ENCODE data around the gene ORM1.

Gene ORM1

DNA sequence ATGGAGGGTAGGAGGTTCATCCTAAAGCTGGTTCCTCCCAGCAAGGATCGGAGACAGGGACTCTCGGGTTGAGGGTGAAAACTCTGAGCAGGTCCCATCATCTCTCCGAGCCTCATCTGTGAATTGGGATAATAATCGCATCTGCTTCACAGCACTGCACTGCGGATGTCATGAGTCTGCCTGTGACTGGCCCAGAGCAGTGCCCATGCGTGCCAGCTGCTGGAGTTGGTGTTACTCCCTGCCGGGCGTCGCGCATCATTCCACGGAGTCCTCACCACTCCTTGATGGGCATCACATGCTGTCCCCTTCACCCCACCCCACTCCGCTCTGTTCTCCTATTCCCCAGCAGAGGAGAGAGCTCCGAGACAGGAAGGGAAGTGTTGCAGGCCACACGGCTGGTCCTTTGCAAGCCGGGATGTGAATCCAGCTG, 35.1 kb upstream of the ORM1 start:
- no peak for DNase-seq

DNA sequence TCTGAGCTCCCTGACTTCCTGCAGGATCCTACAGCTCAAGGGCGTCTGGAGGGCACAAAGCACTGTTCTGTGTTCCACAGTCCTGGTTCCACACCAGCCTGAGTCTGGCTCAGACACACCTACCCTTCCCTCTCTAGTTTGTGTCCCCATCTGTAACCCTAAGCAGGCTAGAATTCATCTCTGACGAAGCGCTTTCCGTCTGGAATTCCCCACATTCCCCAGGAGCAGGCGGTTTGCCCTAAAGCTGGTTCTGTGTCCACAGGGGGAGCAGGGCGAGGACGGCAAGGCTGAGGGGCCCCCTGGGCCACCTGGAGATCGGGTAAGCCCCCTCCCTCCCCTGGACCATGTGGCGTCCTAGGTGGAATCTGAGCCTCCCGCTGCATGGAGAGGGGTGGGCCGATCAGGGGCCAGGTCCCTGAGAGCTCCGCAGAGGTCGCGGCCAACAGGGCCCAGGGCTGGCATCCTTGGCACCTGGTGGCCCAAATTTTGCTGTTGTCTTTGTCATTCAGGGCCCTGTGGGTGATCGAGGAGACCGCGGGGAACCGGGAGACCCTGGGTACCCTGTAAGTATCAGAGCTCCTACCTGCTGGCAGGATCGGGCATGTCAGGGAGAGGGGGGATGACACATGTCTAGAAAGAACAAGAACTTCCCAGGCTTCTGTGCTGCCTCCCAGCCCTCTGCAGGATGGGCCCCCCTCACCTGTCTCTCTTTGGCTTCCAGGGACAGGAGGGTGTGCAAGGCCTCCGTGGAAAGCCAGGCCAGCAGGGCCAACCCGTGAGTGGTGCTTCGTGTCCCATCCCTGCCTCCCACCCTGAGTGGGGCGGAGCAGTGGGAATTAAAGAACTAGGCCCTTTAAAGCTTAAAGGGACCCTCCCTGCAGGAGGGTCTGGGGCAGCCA, 34.5 kb upstream of the ORM1 start:
- no peak for DNase-seq

DNA sequence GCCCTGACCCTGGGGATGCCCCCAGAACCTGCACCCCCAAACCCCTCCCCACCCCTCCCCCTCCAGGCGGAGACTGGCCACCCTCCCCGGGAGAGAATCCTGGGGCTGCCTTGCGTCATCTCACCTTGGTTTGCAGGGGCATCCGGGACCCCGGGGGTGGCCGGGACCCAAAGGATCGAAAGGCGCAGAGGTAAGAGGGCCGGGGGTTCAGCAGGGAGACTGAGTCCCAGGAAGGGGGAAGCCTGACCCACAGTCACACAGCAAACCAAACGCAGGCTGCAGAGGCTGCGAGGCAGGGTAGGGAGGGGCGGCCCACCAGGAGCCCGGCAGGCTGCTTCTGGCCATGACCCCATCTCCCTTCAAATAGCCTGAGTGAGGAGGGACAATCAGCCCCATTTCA, 33.8 kb upstream of the ORM1 start:
- DNase-seq, result no peak

DNA sequence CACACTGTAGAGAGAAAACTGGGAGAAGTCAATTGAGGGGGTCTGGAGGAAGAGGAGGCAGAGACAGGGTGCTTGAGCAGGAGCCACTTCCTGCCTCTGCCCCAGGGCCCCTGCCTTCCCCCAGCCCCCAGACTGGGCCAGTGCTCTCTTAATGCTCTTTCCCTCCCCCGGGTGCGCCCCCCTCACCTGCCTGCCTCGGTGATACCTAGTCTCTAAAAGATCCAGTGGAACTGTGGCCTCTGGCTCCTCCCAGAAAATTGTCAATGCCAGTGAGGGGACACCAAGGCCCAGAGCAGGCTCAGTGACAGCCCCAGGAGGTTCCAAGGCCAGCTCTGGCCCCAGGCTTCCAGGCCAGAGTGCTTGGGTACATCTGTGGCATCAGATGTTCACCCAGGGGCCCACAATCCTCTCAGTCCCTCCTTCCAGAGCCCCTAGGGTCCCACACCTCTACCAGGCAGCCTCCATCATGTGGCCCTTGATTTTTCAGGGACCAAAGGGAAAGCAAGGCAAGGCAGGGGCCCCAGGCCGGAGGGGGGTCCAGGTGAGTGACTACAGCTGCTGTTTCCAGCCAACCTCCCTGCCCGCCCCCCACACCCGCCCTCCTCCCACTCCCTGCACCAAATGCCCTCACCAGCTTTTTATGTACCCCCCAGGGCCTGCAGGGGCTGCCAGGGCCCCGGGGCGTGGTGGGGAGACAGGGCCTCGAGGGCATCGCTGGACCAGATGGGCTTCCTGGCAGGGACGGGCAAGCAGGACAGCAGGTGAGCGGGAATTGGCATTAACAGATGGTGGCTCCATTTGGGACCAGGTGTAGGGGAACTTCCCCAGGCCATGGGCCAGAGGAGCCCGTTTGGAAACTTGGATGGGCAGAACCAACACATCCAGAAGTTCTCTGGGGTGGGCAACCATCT, 33.1 kb upstream of the ORM1 start:
- DNase-seq, result no peak

DNA sequence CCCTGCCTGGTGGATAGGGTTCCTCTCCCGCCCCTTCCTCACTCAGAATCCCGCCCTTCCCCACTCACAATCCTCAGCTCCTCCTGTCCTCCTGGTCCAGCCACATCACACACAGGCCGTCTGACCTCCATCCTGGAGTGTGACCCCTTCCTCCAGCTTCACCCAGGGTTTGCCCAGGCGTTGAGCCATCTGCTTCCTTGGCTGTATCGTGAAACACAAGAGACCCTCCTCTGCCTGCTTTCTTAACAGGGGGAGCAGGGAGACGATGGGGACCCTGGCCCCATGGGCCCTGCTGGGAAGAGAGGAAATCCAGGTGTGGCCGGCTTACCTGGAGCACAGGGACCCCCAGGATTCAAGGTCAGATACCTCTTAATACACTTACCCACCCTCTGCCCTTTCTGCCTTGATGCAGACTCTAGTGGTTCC, 32.3 kb upstream of the ORM1 start:
- no peak for DNase-seq

DNA sequence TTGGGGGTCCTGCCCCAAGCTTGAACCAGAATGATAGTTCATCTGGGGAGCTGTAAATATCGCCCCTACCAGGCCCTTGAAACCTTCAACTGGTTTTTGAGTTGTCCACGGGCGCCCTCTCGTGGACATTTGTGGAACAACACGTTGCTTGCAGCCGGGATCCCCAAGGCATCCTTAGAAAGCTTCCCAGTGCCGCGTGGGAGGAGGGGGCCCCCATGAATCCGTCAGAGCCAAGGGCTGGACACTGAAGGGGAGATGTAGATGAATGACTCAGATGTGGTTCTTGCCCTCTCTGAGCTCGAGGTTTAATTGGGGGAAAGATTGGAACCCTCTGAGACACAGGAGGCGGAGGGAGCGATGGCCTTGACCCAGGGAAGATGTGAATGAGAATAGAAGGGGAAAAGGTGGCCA, 31.8 kb upstream of the ORM1 start:
- DNase-seq, result peak; percentile 45 to 61

DNA sequence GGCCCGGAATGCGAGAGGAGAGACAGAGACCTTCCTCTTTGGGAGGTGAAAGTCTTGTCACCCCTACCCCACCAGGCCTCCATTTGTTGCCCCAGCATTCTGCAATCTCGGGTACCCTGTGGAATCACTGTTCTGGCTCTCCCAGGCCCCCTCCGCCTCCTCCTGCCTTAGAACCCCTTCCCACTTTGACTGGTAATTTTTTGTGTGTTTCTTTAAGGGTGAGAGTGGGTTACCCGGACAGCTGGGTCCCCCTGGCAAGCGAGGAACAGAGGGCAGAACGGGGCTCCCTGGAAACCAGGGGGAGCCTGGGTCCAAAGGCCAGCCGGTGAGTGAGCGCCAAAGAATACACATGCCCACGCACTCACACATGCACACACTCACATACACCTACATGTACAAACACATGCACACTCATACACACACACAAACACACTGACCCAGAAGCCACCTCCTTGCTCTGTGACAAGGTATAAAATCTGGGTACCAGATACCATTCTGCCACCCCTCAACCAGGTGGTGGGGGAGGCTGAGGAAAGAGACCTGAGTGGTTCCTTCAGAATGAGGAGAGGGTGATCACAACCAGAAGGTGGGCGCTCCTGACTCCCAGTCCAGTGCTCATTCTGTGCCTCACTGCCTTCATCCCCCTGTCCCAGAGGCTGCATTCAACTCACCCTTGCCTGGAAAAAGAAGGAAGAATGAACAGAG, 30.9 kb upstream of the ORM1 start:
- DNase-seq, result no peak

DNA sequence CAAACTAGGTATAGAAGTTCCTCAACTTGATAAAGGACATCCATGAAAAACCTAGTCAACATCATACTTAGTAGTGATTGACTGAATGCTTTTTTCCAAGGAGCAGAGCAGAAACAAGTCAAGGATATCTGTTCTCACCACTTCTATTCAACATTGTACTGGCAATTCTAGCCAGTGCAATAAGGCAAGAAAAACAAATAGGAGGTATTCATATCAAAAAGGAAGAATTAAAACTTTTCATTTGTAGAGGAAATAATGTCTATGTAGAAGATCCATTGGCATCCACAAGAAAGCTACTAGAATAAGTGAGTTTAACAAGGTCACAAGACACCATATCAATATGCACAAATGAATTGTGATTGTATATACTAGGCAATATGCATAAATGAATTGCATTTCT, 28.2 kb upstream of the ORM1 start:
- DNase-seq, result no peak

DNA sequence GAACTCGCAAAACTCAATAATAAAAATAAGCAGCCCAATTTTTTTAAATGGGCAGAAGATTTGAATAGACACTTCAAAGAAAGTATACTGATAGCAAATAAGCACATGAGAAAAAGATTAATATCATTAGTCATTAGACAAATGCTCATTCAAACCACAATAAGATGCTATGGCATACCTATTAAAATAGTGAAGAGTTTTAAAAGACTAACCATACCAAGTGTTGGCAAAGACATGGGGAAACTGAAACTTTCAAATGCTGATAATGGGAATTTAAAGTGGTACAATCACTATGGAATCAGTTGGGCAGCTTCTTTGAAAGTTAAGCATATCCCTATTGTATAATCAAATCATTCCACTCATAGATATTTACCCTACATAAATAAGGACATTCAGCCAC, 26.6 kb upstream of the ORM1 start:
- DNase-seq, result no peak

DNA sequence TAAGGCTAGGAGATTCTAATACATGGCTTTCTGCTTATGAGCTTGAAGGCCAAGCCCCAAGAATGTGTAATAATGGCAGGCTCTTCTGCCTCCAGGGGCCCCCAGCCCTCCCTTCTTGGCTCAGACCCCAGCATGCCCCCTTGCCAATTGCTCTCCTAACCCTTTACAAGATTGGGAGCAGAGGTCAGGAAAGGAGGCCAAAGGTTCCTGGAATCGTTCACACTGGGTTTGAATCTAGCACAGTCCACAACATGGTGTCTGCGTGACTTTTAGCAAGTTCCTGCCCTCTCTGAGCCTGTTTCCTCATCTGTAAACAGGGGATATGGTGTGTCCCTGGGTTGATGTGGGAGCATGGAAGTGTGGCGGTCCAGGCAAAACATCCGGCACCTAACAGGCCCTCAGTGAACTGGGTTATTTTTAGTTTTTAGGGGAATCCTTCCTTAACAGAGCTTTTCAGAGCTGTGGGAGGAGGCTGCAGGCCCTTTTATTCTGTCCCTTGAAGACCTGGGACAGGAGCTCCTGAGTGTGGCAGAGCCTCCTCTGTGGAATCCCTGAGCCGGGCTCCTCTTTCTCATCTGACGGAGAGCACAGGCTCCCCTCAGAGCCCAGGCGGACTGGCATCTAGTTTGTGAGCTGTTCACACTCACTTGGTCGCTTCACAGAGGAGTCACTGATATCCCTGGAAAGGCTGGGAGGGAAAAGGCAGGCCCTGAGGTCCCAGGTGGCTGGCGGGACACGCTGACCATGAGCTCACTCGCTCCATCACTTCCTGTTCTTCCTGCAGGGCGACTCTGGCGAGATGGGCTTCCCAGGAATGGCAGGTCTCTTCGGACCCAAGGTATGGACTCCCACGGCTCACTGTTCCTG, 23.4 kb upstream of the ORM1 start:
- no peak for DNase-seq

DNA sequence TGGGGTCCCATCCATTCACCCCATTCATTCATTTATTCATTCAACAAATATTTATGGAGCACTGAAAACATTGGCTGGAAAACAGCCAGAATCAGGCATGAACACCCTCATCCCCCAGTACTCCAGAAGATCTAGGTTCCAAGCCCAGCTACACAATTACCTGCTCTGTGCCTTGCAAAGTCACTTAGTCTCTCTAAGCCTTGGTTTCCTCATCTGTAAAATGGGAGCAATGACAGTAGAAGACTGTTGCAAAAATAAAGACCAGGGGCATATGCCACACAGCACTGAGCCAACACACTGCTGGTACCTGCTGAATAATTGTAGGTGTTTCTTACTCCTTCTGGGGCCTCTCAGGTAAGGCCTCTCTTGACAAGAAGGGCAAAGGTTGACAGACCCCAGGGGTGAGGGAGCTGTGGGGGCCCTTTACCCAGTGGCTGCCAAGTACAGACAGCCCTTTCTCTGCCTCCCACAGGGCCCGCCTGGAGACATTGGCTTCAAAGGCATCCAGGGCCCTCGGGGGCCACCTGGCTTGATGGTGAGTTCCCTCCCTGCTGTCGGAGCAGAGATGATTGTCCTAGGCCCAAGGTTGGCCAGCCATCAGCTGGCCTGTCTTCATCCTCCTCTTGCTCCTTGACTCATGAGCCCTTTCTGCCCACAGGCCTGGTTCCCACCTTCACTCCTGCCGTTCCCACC, 22.6 kb upstream of the ORM1 start:
- no peak for DNase-seq

DNA sequence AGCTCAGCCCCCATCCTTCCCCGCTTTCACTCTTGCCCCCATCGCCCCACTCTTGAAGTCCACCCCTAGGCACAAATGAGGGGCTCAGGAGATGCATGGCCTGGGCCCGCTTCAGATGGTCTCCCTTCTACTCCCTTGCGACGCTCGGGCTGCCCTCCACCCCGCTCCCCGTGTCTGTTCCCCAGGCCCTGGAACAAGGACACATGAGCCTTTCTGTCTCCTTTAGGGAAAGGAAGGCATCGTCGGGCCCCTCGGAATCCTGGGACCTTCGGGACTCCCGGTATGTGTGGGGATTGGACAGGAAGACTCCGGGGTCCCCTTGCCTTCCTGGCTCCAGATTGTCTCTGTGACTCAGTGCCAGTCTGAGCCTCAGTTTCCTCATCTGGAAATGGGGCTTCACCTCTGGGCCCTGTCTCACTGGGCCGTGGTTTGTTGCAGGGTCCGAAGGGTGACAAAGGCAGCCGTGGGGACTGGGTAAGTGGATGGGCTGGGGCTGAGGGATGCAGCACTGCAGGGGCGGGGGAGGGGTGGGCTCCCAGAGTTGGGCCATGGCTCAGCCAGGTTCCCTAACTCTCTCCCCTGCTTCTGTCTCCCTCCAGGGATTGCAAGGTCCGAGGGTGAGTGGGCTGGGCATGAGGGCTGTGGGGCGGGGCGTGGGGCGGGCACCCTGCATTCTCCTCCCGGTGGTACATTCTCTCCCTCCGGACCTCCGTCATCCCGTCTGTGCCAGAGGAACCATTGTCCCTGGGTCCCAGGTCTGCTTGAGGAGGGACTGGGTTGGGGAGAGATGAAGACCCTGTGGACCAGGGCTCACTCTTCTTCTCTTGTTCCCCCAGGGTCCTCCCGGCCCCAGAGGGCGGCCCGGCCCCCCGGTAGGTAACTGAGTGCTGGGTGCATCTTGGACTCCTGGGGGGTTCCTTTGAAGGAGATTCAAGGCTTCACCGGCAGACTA, 21.8 kb upstream of the ORM1 start:
- DNase-seq, result no peak

DNA sequence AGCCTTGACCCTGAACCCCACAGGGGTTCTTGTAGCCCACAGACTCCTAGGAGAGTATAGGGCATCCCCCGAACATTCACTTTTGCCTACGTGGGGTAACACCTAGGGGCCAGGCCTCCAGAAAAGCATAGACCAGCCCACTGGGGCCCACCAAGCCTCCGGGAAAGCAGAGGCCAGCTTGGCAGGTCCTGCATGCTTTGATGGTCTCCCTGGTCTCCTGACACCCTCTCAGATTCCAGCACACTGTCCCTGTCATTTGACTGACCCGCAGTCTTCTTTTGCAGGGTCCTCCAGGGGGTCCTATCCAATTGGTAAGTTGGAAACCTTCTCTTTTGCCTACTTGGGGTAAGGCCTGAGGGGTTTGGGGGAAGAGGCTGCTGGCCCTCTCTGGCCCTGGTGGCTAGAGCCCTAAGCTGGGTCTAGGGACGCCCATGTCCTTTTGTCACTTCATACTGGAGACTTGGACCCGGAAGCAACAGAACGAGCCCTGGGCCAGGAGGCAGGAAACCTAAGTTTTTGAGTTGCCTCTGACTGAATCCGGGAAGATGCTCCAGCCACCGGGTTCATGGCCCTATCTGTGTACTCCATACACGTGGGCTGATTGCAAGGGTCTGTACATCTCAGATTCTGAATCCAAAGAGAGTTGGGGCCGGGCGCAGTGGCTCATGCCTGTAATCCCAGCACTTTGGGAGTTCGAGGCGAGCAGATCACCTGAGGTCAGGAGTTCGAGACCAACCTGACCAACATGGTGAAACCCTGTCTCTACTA, 20.9 kb upstream of the ORM1 start:
- DNase-seq, result no peak

DNA sequence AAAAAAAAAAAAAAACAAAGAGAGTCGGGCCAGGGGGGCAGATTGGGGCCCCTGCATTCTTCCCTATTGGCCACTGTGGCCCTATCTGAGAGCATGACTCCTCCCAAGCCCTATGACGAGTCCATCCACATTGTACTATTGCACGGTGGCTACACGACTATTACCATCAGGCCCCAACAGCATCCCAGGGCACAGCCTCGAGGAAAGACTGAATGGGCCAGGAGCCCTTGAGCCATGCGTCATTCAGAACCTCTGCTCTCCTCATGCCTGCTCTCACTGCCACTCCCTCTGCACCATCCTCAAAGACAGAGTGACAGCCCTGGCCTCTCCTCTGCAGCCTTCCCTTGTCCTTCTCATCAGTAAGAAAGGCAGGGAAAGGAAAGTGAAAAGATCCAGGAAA, 20.2 kb upstream of the ORM1 start:
- no peak for DNase-seq

DNA sequence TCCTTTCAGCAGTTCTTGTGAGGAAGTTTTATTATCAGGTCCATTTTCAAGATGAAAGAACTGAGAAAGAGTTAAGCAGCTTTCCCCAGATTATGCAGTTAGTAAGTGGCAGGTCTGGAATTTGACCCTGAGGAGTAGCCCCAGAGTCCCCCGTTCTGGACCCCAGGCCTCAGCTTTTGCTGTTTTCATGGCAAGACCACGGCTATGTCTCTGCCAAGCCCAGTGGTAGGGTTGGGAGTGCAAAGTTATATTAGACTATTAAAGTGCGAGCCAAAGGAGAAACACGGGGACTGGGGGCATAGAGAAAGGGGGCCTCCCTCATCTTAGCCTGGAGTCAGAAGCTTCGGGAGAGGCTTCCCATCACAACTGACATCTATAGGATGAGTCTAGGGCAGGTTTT, 19.3 kb upstream of the ORM1 start:
- no peak for DNase-seq

DNA sequence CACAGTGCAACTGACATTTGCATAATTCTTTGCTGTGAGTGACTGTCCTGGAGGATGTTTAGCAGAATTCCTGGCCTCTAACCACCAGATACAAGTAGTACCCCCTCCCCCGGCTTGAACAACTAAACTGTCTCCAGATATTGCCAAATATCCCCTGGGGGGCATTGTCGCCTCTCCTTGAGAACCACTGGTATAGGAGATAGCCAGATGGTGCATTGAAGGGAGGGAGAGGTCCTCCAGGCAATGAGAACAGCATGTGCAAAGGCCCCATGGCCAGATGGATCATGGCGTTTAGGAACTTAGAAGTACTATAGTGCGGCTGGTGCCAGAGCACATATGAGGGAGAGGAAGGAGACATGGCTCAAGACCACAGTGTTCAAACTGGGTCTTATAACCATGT, 18.9 kb upstream of the ORM1 start:
- no peak for DNase-seq

DNA sequence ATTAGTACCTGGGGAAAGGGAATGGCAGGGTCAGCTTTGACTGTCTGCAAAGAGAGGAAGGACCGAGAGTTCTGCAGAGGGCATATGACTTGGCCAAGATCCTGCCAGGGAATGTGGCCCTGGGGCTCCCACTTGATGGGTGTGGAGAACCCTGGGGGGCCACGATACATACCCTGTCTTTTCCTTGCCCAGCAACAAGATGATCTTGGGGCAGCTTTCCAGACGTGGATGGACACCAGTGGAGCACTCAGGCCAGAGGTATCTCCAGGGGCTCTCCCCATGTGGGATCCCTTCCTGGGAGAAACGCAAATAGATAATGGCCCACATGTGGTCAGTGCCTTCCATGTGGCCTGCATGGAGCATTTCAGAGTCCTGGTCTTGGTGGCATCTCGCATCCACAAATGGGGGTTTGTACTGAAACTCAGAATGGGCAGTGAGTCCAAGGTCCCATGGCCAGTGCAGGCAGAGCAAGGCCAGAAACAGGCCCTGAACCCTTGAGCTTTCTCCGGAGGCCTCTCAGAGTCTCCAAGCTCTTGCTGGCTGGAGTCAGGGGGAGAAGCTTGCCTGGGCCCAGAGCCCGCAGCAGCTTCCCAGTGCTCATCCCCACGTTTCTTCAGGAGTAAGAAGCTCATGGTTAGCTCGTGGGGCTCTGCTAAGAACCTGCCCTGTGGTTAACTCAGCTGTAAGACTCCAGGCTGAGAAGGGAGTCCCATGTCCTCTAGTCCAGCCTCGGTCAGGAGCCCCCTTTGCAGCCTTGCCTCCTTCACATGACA, 18.3 kb upstream of the ORM1 start:
- DNase-seq, result no peak

DNA sequence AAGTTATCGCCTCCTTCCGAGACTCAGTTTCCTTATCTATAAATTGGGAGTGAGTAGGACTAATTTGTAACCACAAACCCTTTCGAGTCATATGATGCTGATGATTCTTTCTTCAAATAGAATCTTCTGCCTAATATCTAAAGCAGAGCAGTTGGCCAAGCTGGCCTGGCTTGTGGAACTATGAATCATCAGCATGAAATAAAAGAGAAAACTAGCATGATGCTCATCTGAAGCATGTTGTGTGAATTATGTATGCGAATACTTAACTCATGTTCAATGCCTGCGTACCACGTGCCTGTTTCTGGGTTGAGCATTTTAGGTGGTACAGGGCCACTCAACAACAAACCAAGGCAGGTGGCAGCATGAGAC, 15.0 kb upstream of the ORM1 start:
- no peak for DNase-seq
